ENCODE measurements around the gene GAREM1. TPM values are rescaled to one million over a fixed set of nuclear protein-coding genes. Genes with fewer than 3 reads are reported as not detected.
A peak's percentile ranks its signal among the peaks of the same experiment; 100 is the strongest.
"Not testable (repeated sequence)": the region's sequence is repeated elsewhere in the genome, so short reads cannot be mapped to it uniquely, and the experiment has no call there.

GAREM1 gene
- total and polyA plus RNA-seq, 7 donors: 2.3 to 10.3 (median 7.2) TPM

GRCh38 chr18:32349728-32350395, 120.8 kb downstream of the GAREM1 start:
- no peaks in the 10 kb centered on the region for H3K36me3 ChIP-seq (ENCODE audit: insufficient read depth in 1 of 2, low read depth in 1 of 2)
- DNase-seq: peak in 1 of 2 donors; percentile 45

GRCh38 chr18:32346671-32347070, 124.0 kb downstream of the GAREM1 start:
- no peak overlapping the region for H3K4me3 ChIP-seq
- no peak for TF ChIP-seq CTCF (IDR thresholded peaks at IDR 0.05)
- peaks cover 22% of the 10 kb centered on the region for H3K4me1 ChIP-seq
- no peak for DNase-seq
- 39 to 50% (median 46%) methylated on average over 4 of the region's 4 CpGs for WGBS, 3 donors
- no peak for ATAC-seq
- no peaks in the 10 kb centered on the region for H3K27me3 ChIP-seq (ENCODE audit: insufficient read depth in 3 of 3, low read length in 2 of 3)
- H3K9me3 ChIP-seq: no peaks in the 10 kb centered on the region
- H3K27ac ChIP-seq: no peak overlapping the region
- H3K36me3 ChIP-seq (ENCODE audit: insufficient read depth in 1 of 2, low read depth in 1 of 2): no peaks in the 10 kb centered on the region
- intact Hi-C loops (cut with DNase I): no loop called here

More at GRCh38 chr18:32349728-32350395, 120.8 kb downstream of the GAREM1 start:
- intact Hi-C loops (cut with DNase I): no loop called here
- WGBS, 3 donors: 11 to 31% (median 16%) methylated on average over 4 of the region's 4 CpGs
- no peak for TF ChIP-seq CTCF (IDR thresholded peaks at IDR 0.05)
- Histone ChIP-seq H3K4me3 (peak overlapping the region; percentile 30), H3K27me3 (ENCODE audit: insufficient read depth in 3 of 3, low read length in 2 of 3) (no peaks in the 10 kb centered on the region), H3K27ac (peak overlapping the region; percentile 59), H3K4me1 (peaks cover 22% of the 10 kb centered on the region), H3K9me3 (no peaks in the 10 kb centered on the region)
- ATAC-seq: peak in 3 of 4 donors; percentile 42 to 54 (median 47)

GRCh38 chr18:32343634-32344033, 127.0 kb downstream of the GAREM1 start:
- intact Hi-C loops (cut with DNase I): loop anchor here in 1 of 2 donors (1.0 kb wide), 1 partner anchor 8 kb away; no protein-coding TSS in a partner anchor
- peaks cover under 1% of the 10 kb centered on the region for H3K4me1 ChIP-seq
- H3K27me3 ChIP-seq (ENCODE audit: insufficient read depth in 3 of 3, low read length in 2 of 3): no peaks in the 10 kb centered on the region
- H3K36me3 ChIP-seq (ENCODE audit: insufficient read depth in 1 of 2, low read depth in 1 of 2): no peaks in the 10 kb centered on the region
- ATAC-seq (peak; percentile 89 to 94 (median 92)), DNase-seq (peak; percentile 24 to 67)
- 28 to 43% (median 39%) methylated on average over 3 of the region's 3 CpGs for WGBS, 3 donors
- no peak for TF ChIP-seq CTCF (IDR thresholded peaks at IDR 0.05)
- no peaks in the 10 kb centered on the region for H3K9me3 ChIP-seq
- no peak overlapping the region for H3K27ac ChIP-seq
- no peak overlapping the region for H3K4me3 ChIP-seq

GRCh38 chr18:32341112-32341511, 129.6 kb downstream of the GAREM1 start:
- intact Hi-C loops (cut with DNase I); DNase-seq; H3K4me1 ChIP-seq; H3K36me3 ChIP-seq (ENCODE audit: insufficient read depth in 1 of 2, low read depth in 1 of 2); H3K9me3 ChIP-seq; H3K27me3 ChIP-seq (ENCODE audit: insufficient read depth in 3 of 3, low read length in 2 of 3); H3K4me3 ChIP-seq; H3K27ac ChIP-seq; ATAC-seq: not testable (repeated sequence)
- WGBS, 3 donors: 86 to 92% (median 91%) methylated on average over 3 of the region's 3 CpGs

- H3K27me3 ChIP-seq (ENCODE audit: insufficient read depth in 3 of 3, low read length in 2 of 3): no peaks in the 10 kb centered on the region
- DNase-seq (no peak), ATAC-seq (no peak)
- H3K9me3 ChIP-seq: no peaks in the 10 kb centered on the region
- no peaks in the 10 kb centered on the region for H3K36me3 ChIP-seq (ENCODE audit: insufficient read depth in 1 of 2, low read depth in 1 of 2)
- peaks cover 4% of the 10 kb centered on the region for H3K4me1 ChIP-seq
- 81 to 86% (median 82%) methylated on average over 2 of the region's 2 CpGs for WGBS, 3 donors
- intact Hi-C loops (cut with DNase I): no loop called here
- no peak for TF ChIP-seq CTCF (IDR thresholded peaks at IDR 0.05)
- H3K4me3 ChIP-seq: no peak overlapping the region
- no peak overlapping the region for H3K27ac ChIP-seq
Observed at GRCh38 chr18:32339045-32339444, 131.6 kb downstream of the GAREM1 start.

All from psoas muscle (tissue), 8 donors.